SK-N-SH treated with all-trans-retinoic acid at 6 μM for 48 hours (cell line): ENCODE results near the gene DPP8.

Experiments
- ARNTL ChIP-seq: fragments of 450-650 bp; formaldehyde crosslinking; IDR thresholded peaks from 2 replicates; pipeline ENCODE4 v1.5.0; 2020; ENCODE audit warnings: low read depth, mild to moderate bottlenecking, moderate library complexity, borderline replicate concordance
- BACH2 ChIP-seq: fragments of 250-450 bp; sonication (Bioruptor Pico); IDR thresholded peaks from 2 replicates; pipeline ENCODE4 v1.9.0; 2021; ENCODE audit warnings: mild to moderate bottlenecking, borderline replicate concordance
- CSDC2 ChIP-seq: fragments of 250-450 bp; sonication (Bioruptor Pico); IDR thresholded peaks from 2 replicates; pipeline ENCODE4 v1.5.0; 2020; ENCODE audit warnings: mild to moderate bottlenecking, moderate library complexity
- ISL1 ChIP-seq: fragments of 250-450 bp; sonication (Bioruptor Pico); IDR thresholded peaks from 2 replicates; pipeline ENCODE4 v2.1.2; 2022; ENCODE audit warnings: mild to moderate bottlenecking, moderate library complexity
- OSR1 ChIP-seq: fragments of 250-450 bp; sonication (Bioruptor Pico); IDR thresholded peaks from 2 replicates; pipeline ENCODE4 v1.8.0; 2022; ENCODE audit warnings: moderate library complexity, mild to moderate bottlenecking, inconsistent platforms
- POU6F1 ChIP-seq: fragments of 250-450 bp; sonication (Bioruptor Pico); IDR thresholded peaks from 2 replicates; pipeline ENCODE4 v1.8.0; 2021; ENCODE audit warnings: low read depth, mild to moderate bottlenecking, moderate library complexity, borderline replicate concordance
- PPARA ChIP-seq: fragments of 250-450 bp; sonication (Bioruptor Pico); IDR thresholded peaks from 2 replicates; pipeline ENCODE4 v1.5.0; 2020; ENCODE audit warnings: mild to moderate bottlenecking, borderline replicate concordance
- ZC3H10 ChIP-seq: fragments of 250-450 bp; sonication (Bioruptor Pico); IDR thresholded peaks from 2 replicates; pipeline ENCODE4 v1.5.1; 2021; ENCODE audit warnings: mild to moderate bottlenecking, moderate library complexity
- ZFP3 ChIP-seq: fragments of 250-450 bp; sonication (Bioruptor Pico); IDR thresholded peaks from 2 replicates; pipeline ENCODE4 v1.5.0; 2020; ENCODE audit warnings: mild to moderate bottlenecking, moderate library complexity
- ZFP30 ChIP-seq: fragments of 450-650 bp; formaldehyde crosslinking; IDR thresholded peaks from 2 replicates; pipeline ENCODE4 v1.5.0; 2022; ENCODE audit warnings: mild to moderate bottlenecking, moderate library complexity

- TF ChIP-seq ISL1 (CRISPR knock-in tag) = no peak
- TF ChIP-seq ARNTL (CRISPR knock-in tag) = no peak
- no peak for TF ChIP-seq ZC3H10
- TF ChIP-seq ZFP30 = no peak
- no peak for TF ChIP-seq POU6F1 (CRISPR knock-in tag)
- no peak for TF ChIP-seq PPARA
- TF ChIP-seq OSR1 (CRISPR knock-in tag) = no peak
- no peak for TF ChIP-seq BACH2 (CRISPR knock-in tag)
- no peak for TF ChIP-seq CSDC2 (CRISPR knock-in tag)
- TF ChIP-seq ZFP3 = no peak
Observed at GRCh38 chr15:65409036-65409631, 108.4 kb downstream of the DPP8 start.
